HepG2 (cell line): ENCODE results near the gene MEG3.

Experiments
- CBX5 ChIP-seq: sonication (generic); formaldehyde crosslinking; IDR thresholded peaks from 2 replicates; pipeline ENCODE4 v1.4.0; 2020; ENCODE audit warnings: missing genetic modification reagents, borderline replicate concordance
- FOXK2 ChIP-seq: fragments of 450-650 bp; IDR thresholded peaks from 2 replicates; pipeline ENCODE4 v1.6.1; 2016
- NCOA5 ChIP-seq: sonication (generic); formaldehyde crosslinking; IDR thresholded peaks from 2 replicates; pipeline ENCODE4 v1.4.0; 2020; ENCODE audit warnings: missing genetic modification reagents
- NFIB ChIP-seq: sonication (generic); formaldehyde crosslinking; IDR thresholded peaks from 2 replicates; pipeline ENCODE4 v1.9.0; 2021; ENCODE audit warnings: missing genetic modification reagents, mild to moderate bottlenecking, borderline replicate concordance
- ZFX ChIP-seq: sonication (generic); formaldehyde crosslinking; IDR thresholded peaks from 2 replicates; pipeline ENCODE4 v1.4.0; 2020; ENCODE audit warnings: mild to moderate bottlenecking, low read depth, missing genetic modification reagents, moderate library complexity

DNA sequence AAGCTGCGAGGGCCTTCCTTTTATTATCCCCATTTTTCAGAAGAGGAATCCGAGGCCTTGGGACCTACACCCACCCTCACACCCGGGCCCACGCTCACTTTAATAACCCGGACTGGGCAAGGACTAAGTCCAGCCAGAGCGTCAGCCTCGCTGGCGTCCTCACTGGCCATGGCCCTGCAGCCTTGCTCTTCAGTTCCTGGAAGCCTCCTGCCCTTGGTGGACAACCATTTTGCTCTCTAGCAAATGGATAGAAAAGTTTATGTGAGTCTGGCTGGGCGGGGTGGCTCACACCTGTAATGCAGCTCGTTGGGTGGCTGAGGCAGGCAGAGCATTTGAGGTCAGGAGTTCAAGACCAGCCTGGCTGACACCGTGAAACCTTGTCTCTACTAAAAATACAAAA, 67.8 kb downstream of the MEG3 start:
- TF ChIP-seq FOXK2, result no peak
- no peak for TF ChIP-seq NCOA5 (CRISPR knock-in tag)
- no peak for TF ChIP-seq CBX5
- no peak for TF ChIP-seq NFIB (CRISPR knock-in tag)
- TF ChIP-seq ZFX (CRISPR knock-in tag), result no peak
